ENCODE measurements around the gene DYSF. TPM values are rescaled to one million over a fixed set of nuclear protein-coding genes. Genes with fewer than 3 reads are reported as not detected.

Gene DYSF
- total RNA-seq, 1 donor from 2014 or later = 112 TPM

GRCh38 chr2:71629771-71630453 lies 176.6 kb downstream of the DYSF start:
- DNase-seq (ENCODE audit: low spot score) = no peak
- Mint-ChIP-seq H3K4me1 (ENCODE audit: low read depth) (peaks cover 30% of the 10 kb centered on the region), H3K4me3 (ENCODE audit: unreplicated experiment) (no peak overlapping the region), H3K9me3 (ENCODE audit: low read depth) (peaks cover 11% of the 10 kb centered on the region), H3K27me3 (ENCODE audit: low read depth) (no peaks in the 10 kb centered on the region), H3K36me3 (ENCODE audit: low read depth) (peaks cover 13% of the 10 kb centered on the region), H3K27ac (ENCODE audit: unreplicated experiment) (no peak overlapping the region)
- TF ChIP-seq CTCF (IDR thresholded peaks at IDR 0.05) = no peak

- H3K4me1 Mint-ChIP-seq (ENCODE audit: low read depth) = peaks cover 30% of the 10 kb centered on the region
- H3K4me3 Mint-ChIP-seq (ENCODE audit: unreplicated experiment) = no peak overlapping the region
- H3K27ac Mint-ChIP-seq (ENCODE audit: unreplicated experiment) = no peak overlapping the region
- H3K36me3 Mint-ChIP-seq (ENCODE audit: low read depth) = peaks cover 12% of the 10 kb centered on the region
- peaks cover 11% of the 10 kb centered on the region for H3K9me3 Mint-ChIP-seq (ENCODE audit: low read depth)
- DNase-seq (ENCODE audit: low spot score) = no peak
- H3K27me3 Mint-ChIP-seq (ENCODE audit: low read depth) = no peaks in the 10 kb centered on the region
- no peak for TF ChIP-seq CTCF (IDR thresholded peaks at IDR 0.05)
Observed at GRCh38 chr2:71630454-71631328, 177.3 kb downstream of the DYSF start.

GRCh38 chr2:71631411-71631931 lies 178.1 kb downstream of the DYSF start:
- DNase-seq (ENCODE audit: low spot score) = no peak
- H3K4me3 Mint-ChIP-seq (ENCODE audit: unreplicated experiment) = peak overlapping the region; percentile 31

GRCh38 chr2:71633086-71633485 lies 179.7 kb downstream of the DYSF start:
- no peak for TF ChIP-seq CTCF (IDR thresholded peaks at IDR 0.05)
- Mint-ChIP-seq H3K36me3 (ENCODE audit: low read depth) (peaks cover 12% of the 10 kb centered on the region), H3K9me3 (ENCODE audit: low read depth) (peaks cover 11% of the 10 kb centered on the region), H3K4me3 (ENCODE audit: unreplicated experiment) (no peak overlapping the region), H3K4me1 (ENCODE audit: low read depth) (peaks cover 30% of the 10 kb centered on the region), H3K27ac (ENCODE audit: unreplicated experiment) (no peak overlapping the region), H3K27me3 (ENCODE audit: low read depth) (no peaks in the 10 kb centered on the region)
- DNase-seq (ENCODE audit: low spot score) = no peak

More at GRCh38 chr2:71631411-71631931, 178.1 kb downstream of the DYSF start:
- no peaks in the 10 kb centered on the region for H3K27me3 Mint-ChIP-seq (ENCODE audit: low read depth)
- peaks cover 11% of the 10 kb centered on the region for H3K9me3 Mint-ChIP-seq (ENCODE audit: low read depth)
- no peak for TF ChIP-seq CTCF (IDR thresholded peaks at IDR 0.05)
- H3K27ac Mint-ChIP-seq (ENCODE audit: unreplicated experiment) = peak overlapping the region; percentile 58
- H3K36me3 Mint-ChIP-seq (ENCODE audit: low read depth) = peaks cover 12% of the 10 kb centered on the region
- peaks cover 30% of the 10 kb centered on the region for H3K4me1 Mint-ChIP-seq (ENCODE audit: low read depth)

GRCh38 chr2:71634567-71634966 lies 181.2 kb downstream of the DYSF start:
- DNase-seq (ENCODE audit: low spot score) = no peak
- TF ChIP-seq CTCF (IDR thresholded peaks at IDR 0.05) = no peak
- Mint-ChIP-seq H3K27ac (ENCODE audit: unreplicated experiment) (no peak overlapping the region), H3K4me1 (ENCODE audit: low read depth) (peaks cover 28% of the 10 kb centered on the region), H3K27me3 (ENCODE audit: low read depth) (no peaks in the 10 kb centered on the region), H3K9me3 (ENCODE audit: low read depth) (peaks cover 4% of the 10 kb centered on the region), H3K4me3 (ENCODE audit: unreplicated experiment) (no peak overlapping the region), H3K36me3 (ENCODE audit: low read depth) (peaks cover 6% of the 10 kb centered on the region)
